H1 (cell line): ENCODE results near the gene NMNAT3. TPM values are rescaled to one million over a fixed set of nuclear protein-coding genes. Genes with fewer than 3 reads are reported as not detected.
"Not testable (repeated sequence)": the region's sequence is repeated elsewhere in the genome, so short reads cannot be mapped to it uniquely, and the experiment has no call there.

Experiments
- CTCF ChIA-PET: fragments of 300-600 bp; sonication (Branson Sonifier 250); formaldehyde crosslinking; loops from one replicate; lab custom pipeline; 2021; ENCODE audit not compliant: partially characterized antibody; lab: Charles Lee
- POLR2A ChIA-PET: fragments of 300-600 bp; sonication (Branson Sonifier 250); formaldehyde crosslinking; loops from one replicate; lab custom pipeline; 2021; ENCODE audit warnings: inconsistent platforms; ENCODE audit not compliant: partially characterized antibody; lab: Charles Lee
- DNase-seq, 2 experiments: peaks; one replicate each; pipeline versions ENCODE4 v3.0.0 to v3.0.0-alpha.2; 2010 to 2022; ENCODE audit warnings: low spot score in 2 of 2, low read depth in 1 of 2, mixed read lengths in 1 of 2
- FAIRE-seq: peaks from 2 replicates; lab custom pipeline; 2011; peaks lifted over from hg19 to GRCh38; lab: Jason Lieb, UNC
- H2AFZ ChIP-seq: 2 replicates; pipeline ENCODE4 v1.8.1; 2012; ENCODE audit warnings: low read length, inconsistent platforms
- H2AK5ac ChIP-seq: 2 replicates; pipeline ENCODE4 v1.6.1; 2013; ENCODE audit warnings: low read depth, low read length
- H2BK120ac ChIP-seq: replicated peaks from 2 replicates; pipeline ENCODE3; 2013; ENCODE audit warnings: low read depth, low read length, inconsistent platforms
- H2BK12ac ChIP-seq: 2 replicates; pipeline ENCODE4 v1.6.1; 2013; ENCODE audit warnings: low read depth, low read length
- H2BK15ac ChIP-seq: 2 replicates; pipeline ENCODE4 v1.6.1; 2013; ENCODE audit warnings: low read length
- H2BK20ac ChIP-seq: 2 replicates; pipeline ENCODE4 v1.6.1; 2013; ENCODE audit warnings: low read length
- H2BK5ac ChIP-seq: 2 replicates; pipeline ENCODE4 v1.6.1; 2013; ENCODE audit warnings: low read depth, low read length
- H3K14ac ChIP-seq: 2 replicates; pipeline ENCODE4 v1.6.1; 2013; ENCODE audit warnings: inconsistent platforms; ENCODE audit not compliant: insufficient read length
- H3K18ac ChIP-seq: 2 replicates; pipeline ENCODE4 v1.6.1; 2013; ENCODE audit warnings: low read length; ENCODE audit errors: extremely low read depth
- H3K23ac ChIP-seq: 2 replicates; pipeline ENCODE4 v1.6.1; 2013; ENCODE audit warnings: inconsistent platforms; ENCODE audit not compliant: insufficient read length
- H3K23me2 ChIP-seq: 2 replicates; pipeline ENCODE4 v1.6.1; 2013; ENCODE audit warnings: low read depth, low read length
- H3K27ac ChIP-seq: 2 replicates; pipeline ENCODE4 v1.6.1; 2011; ENCODE audit warnings: low read depth, low read length, inconsistent platforms
- H3K27me3 ChIP-seq, 4 experiments: replicated peaks in 1 of 4; 1 replicate in 1 of 4; 2 replicates in 3 of 4; pipeline versions ENCODE4 v1.6.1 to v1.8.1; 2011 to 2013; ENCODE audit warnings: low read length in 3 of 4, mild to moderate bottlenecking in 3 of 4, inconsistent platforms in 2 of 4, mixed read lengths in 2 of 4, moderate library complexity in 1 of 4; ENCODE audit not compliant: control insufficient read depth in 3 of 4, insufficient read depth in 3 of 4; ENCODE audit errors: extremely low read depth in 1 of 4
- H3K36me3 ChIP-seq, 4 experiments: 2 replicates each; pipeline versions ENCODE4 v1.6.1 to v1.8.1; 2011 to 2013; ENCODE audit warnings: mild to moderate bottlenecking in 4 of 4, low read length in 3 of 4, moderate library complexity in 2 of 4, control low read depth in 1 of 4, inconsistent platforms in 1 of 4; ENCODE audit not compliant: insufficient read depth in 4 of 4, control insufficient read depth in 2 of 4
- H3K4ac ChIP-seq: replicated peaks from 2 replicates; pipeline ENCODE3; 2013; ENCODE audit warnings: low read length, low read depth, mixed read lengths, inconsistent platforms; ENCODE audit not compliant: insufficient read length
- H3K4me1 ChIP-seq, 4 experiments: replicated peaks in 1 of 4; 1 replicate in 1 of 4; 2 replicates in 3 of 4; pipeline versions ENCODE4 v1.6.1 to v1.8.1; 2011 to 2013; ENCODE audit warnings: low read length in 3 of 4, inconsistent platforms in 2 of 4, mixed read lengths in 1 of 4; ENCODE audit not compliant: insufficient read depth in 4 of 4, control insufficient read depth in 3 of 4
- H3K4me2 ChIP-seq, 2 experiments: 2 replicates each; pipeline versions ENCODE4 v1.6.1 to v1.8.1; 2011 to 2013; ENCODE audit warnings: low read depth in 2 of 2, low read length in 2 of 2, control low read depth in 1 of 2, inconsistent platforms in 1 of 2, mild to moderate bottlenecking in 1 of 2; ENCODE audit not compliant: insufficient read depth in 1 of 2
- H3K4me3 ChIP-seq, 4 experiments: fragments of 200-600, 300-600 bp in 1 of 4; sonication (generic), shearing (Covaris generic), sonication (Bioruptor Twin) in 1 of 4; 2 replicates each; pipeline versions ENCODE4 v1.5.1 to v1.8.1; 2011 to 2016; ENCODE audit warnings: low read length in 4 of 4, low read depth in 3 of 4, control low read depth in 2 of 4, inconsistent platforms in 2 of 4, mild to moderate bottlenecking in 2 of 4, mixed read lengths in 1 of 4, moderate library complexity in 1 of 4; ENCODE audit not compliant: insufficient read depth in 2 of 4; ENCODE audit errors: extremely low read depth in 1 of 4
- H3K56ac ChIP-seq: replicated peaks from 2 replicates; pipeline ENCODE3; 2013; ENCODE audit warnings: low read depth, mild to moderate bottlenecking, mixed read lengths, low read length, inconsistent platforms; ENCODE audit not compliant: insufficient read length
- H3K79me1 ChIP-seq: 2 replicates; pipeline ENCODE4 v1.6.1; 2013; ENCODE audit warnings: low read depth, low read length, control low read depth
- H3K79me2 ChIP-seq, 2 experiments: 2 replicates each; pipeline versions ENCODE4 v1.6.1 to v1.8.1; 2012 to 2013; ENCODE audit warnings: low read length in 2 of 2, mild to moderate bottlenecking in 2 of 2, inconsistent platforms in 1 of 2; ENCODE audit not compliant: insufficient read depth in 2 of 2, control insufficient read depth in 1 of 2
- H3K9ac ChIP-seq, 4 experiments: replicated peaks in 1 of 4; 1 replicate in 1 of 4; 2 replicates in 3 of 4; pipeline versions ENCODE4 v1.6.1 to v1.8.1; 2011 to 2013; ENCODE audit warnings: low read depth in 3 of 4, low read length in 3 of 4, control low read depth in 2 of 4, mild to moderate bottlenecking in 2 of 4, moderate library complexity in 2 of 4, inconsistent platforms in 1 of 4; ENCODE audit errors: extremely low read depth in 1 of 4
- H3K9me3 ChIP-seq, 2 experiments: 2 replicates each; pipeline versions ENCODE4 v1.6.1 to v1.8.1; 2012 to 2013; ENCODE audit warnings: mild to moderate bottlenecking in 2 of 2, moderate library complexity in 2 of 2, control low read depth in 1 of 2, inconsistent platforms in 1 of 2, low read depth in 1 of 2, low read length in 1 of 2, mixed read lengths in 1 of 2; ENCODE audit not compliant: insufficient read depth in 2 of 2
- H4K20me1 ChIP-seq, 2 experiments: replicated peaks in 1 of 2; 2 replicates each; pipeline versions ENCODE3 to v1.8.1; 2011 to 2013; ENCODE audit warnings: inconsistent platforms in 2 of 2, low read length in 2 of 2, mild to moderate bottlenecking in 1 of 2; ENCODE audit not compliant: insufficient read depth in 2 of 2, control insufficient read depth in 1 of 2
- H4K5ac ChIP-seq: 2 replicates; pipeline ENCODE4 v1.6.1; 2013; ENCODE audit warnings: low read length, low read depth, mixed read lengths, inconsistent platforms; ENCODE audit not compliant: insufficient read length
- H4K8ac ChIP-seq: 2 replicates; pipeline ENCODE4 v1.8.0; 2013; ENCODE audit warnings: mild to moderate bottlenecking, moderate library complexity, low read length, inconsistent platforms; ENCODE audit not compliant: insufficient read depth; ENCODE audit errors: extremely low read depth
- H4K91ac ChIP-seq: replicated peaks from 2 replicates; pipeline ENCODE3; 2013; ENCODE audit warnings: low read length, mixed read lengths, inconsistent platforms; ENCODE audit not compliant: insufficient read length
- ASH2L ChIP-seq: fragments of 200-600, 300-600 bp; sonication (generic); IDR thresholded peaks from one replicate; pipeline ENCODE4 v1.7.1; 2017; ENCODE audit warnings: low read length
- RNF2 ChIP-seq: fragments of 200-900, 300-1000 bp; sonication (generic); IDR thresholded peaks from 2 replicates; pipeline ENCODE4 v1.7.1; 2016; ENCODE audit warnings: borderline replicate concordance, low read depth, mild to moderate bottlenecking, antibody characterized with exemption, low read length; ENCODE audit not compliant: poor library complexity, severe bottlenecking; ENCODE audit errors: missing control alignments
- WGBS, 2 experiments: shearing (Covaris generic) in 1 of 2; methylation state at CpG; one replicate each; pipeline versions ENCODE4 v1.1.6 to v1.1.7; 2013 to 2015; ENCODE audit warnings: low lambda C conversion rate in 2 of 2, mixed read lengths in 2 of 2, inconsistent platforms in 1 of 2, low coverage in 1 of 2, missing lambda C conversion rate in 1 of 2; ENCODE audit not compliant: insufficient replicate concordance in 2 of 2, insufficient coverage in 1 of 2, insufficient read length in 1 of 2; ENCODE audit errors: extremely low coverage in 1 of 2, missing lambda C conversion rate in 1 of 2; 5-methylcytosine and 5-hydroxymethylcytosine counted together
- polyA plus RNA-seq, 7 experiments: library from polyadenylated mRNA; depleted of rRNA in 3 of 7; stranded (reverse) in 5 of 7; unstranded in 2 of 7; fragments of >200 nt in 5 of 7; fragments of 200-250 nt in 2 of 7; gene quantifications; 1 replicate in 5 of 7; 2 replicates in 1 of 7; 4 replicates in 1 of 7; pipeline versions ENCODE4 v1.2.1 to v1.2.3, GENCODE V29; 2011 to 2013; ENCODE audit warnings: missing spikeins in 2 of 7, mixed read lengths in 2 of 7
- total RNA-seq: library from RNA; stranded (reverse); fragmentation: NEBNext Ultra II Directional; extraction: Animal tissue kit (Norgen Biotek cat#: 25700); gene quantifications from 2 replicates; pipeline ENCODE4 v1.2.1, GENCODE V29; 2021

Gene NMNAT3
- total and polyA plus RNA-seq, 2 of the 8 experiments (the other 6 are each of a cell fraction or from before 2014, with no cell fraction given) = 4.2 to 4.3 TPM

DNA sequence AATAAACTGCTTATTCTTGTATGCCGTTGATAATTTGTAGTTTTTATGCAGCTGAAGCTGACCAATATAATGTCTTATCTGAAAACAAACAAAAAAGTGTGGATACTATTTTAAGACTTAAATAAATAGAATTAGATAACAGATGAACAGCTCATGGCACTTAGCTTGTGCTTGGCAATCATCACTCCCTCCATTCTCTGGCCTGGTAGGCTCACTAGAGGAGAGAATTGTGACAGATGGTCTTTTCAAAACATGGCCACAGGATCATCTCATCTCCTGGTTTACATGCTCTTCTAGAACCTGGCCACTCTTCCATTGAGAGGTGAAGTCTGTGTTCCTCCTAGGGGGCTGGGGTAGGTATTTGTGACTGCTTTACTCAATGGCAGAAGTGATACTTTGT lies 79.8 kb downstream of the NMNAT3 start (continued):
- TF ChIP-seq ASH2L (no peak), RNF2 (no peak)

GRCh38 chr3:139591186-139591585 lies 86.6 kb downstream of the NMNAT3 start:
- H4K8ac ChIP-seq, H3K4ac ChIP-seq, H4K20me1 ChIP-seq, H3K79me2 ChIP-seq, H3K4me1 ChIP-seq, POLR2A ChIA-PET, H2BK20ac ChIP-seq, H3K79me1 ChIP-seq, FAIRE-seq, H2BK120ac ChIP-seq, H4K91ac ChIP-seq, H3K18ac ChIP-seq, H2AFZ ChIP-seq, H3K56ac ChIP-seq, H3K9ac ChIP-seq, H3K27ac ChIP-seq, H4K5ac ChIP-seq, H2BK12ac ChIP-seq, H3K36me3 ChIP-seq, H2BK15ac ChIP-seq, H2BK5ac ChIP-seq, H3K4me2 ChIP-seq, H3K4me3 ChIP-seq, H3K23me2 ChIP-seq, H3K14ac ChIP-seq, DNase-seq, H3K27me3 ChIP-seq, H3K23ac ChIP-seq, H3K9me3 ChIP-seq, H2AK5ac ChIP-seq: not testable (repeated sequence)
- CTCF ChIA-PET = interaction anchor here (1.5 kb wide), 1 partner anchor 346 kb away, joined by 4 read pairs; no protein-coding TSS in a partner anchor
- 79% methylated on average over 11 of the region's 22 CpGs; no CpG with 5 or more reads in 1 of the 2 experiments for WGBS, 2 experiments
